ENCODE data around the gene SHF. TPM values are rescaled to one million over a fixed set of nuclear protein-coding genes. Genes with fewer than 3 reads are reported as not detected.

Gene SHF
- total RNA-seq, 1 experiment from 2014 or later: 21.7 TPM

- no peaks in the 10 kb centered on the region for H3K36me3 Mint-ChIP-seq (ENCODE audit: insufficient read depth in 1 of 3, low read depth in 3 of 3)
- WGBS (ENCODE audit: extremely low coverage, insufficient read length, low lambda C conversion rate): no CpG with 5 or more reads among the region's 11 CpGs
- H4K5ac ChIP-seq (ENCODE audit: insufficient read length, low read depth, low read length): no peak overlapping the region
- no peaks in the 10 kb centered on the region for H3K79me2 ChIP-seq (ENCODE audit: insufficient read depth, low read length)
- no peak overlapping the region for H3K27ac Mint-ChIP-seq
- no peak overlapping the region for H2BK12ac ChIP-seq (ENCODE audit: insufficient read length, low read depth, low read length)
- no peak overlapping the region for H3T11ph ChIP-seq (ENCODE audit: low read length)
- no peaks in the 10 kb centered on the region for H3K9me3 ChIP-seq (ENCODE audit: control insufficient read depth, low read depth, low read length)
- H3K4me1 Mint-ChIP-seq: peaks cover 2 to 4% of the 10 kb centered on the region in 2 experiments; a peak in 3 of 4 replicates
- no peak overlapping the region for H2AK5ac ChIP-seq (ENCODE audit: insufficient read length, low read length)
- no peak overlapping the region for H3K23ac ChIP-seq (ENCODE audit: insufficient read length, low read depth, low read length)
- H4K20me1 ChIP-seq (ENCODE audit: control insufficient read depth, insufficient read depth, insufficient read length): no peaks in the 10 kb centered on the region
- H3K27me3 Mint-ChIP-seq (ENCODE audit: low read depth): peaks cover 25% of the 10 kb centered on the region
- H3K27me3 ChIP-seq (ENCODE audit: insufficient read depth, low read length): no peaks in the 10 kb centered on the region; the same call in 1 of the 2 replicates
- H2BK5ac ChIP-seq (ENCODE audit: insufficient read length, low read length): no peak overlapping the region
- no peaks in the 10 kb centered on the region; the same call in 1 of the 2 replicates for H3K4me1 ChIP-seq (ENCODE audit: insufficient read depth, low read length)
- H3K9ac ChIP-seq (ENCODE audit: extremely low read depth, insufficient read length, low read length): no peak overlapping the region
- no peaks in the 10 kb centered on the region; a peak in 1 of 5 replicates for H3K9me3 Mint-ChIP-seq
- TF ChIP-seq, protein P1, sequence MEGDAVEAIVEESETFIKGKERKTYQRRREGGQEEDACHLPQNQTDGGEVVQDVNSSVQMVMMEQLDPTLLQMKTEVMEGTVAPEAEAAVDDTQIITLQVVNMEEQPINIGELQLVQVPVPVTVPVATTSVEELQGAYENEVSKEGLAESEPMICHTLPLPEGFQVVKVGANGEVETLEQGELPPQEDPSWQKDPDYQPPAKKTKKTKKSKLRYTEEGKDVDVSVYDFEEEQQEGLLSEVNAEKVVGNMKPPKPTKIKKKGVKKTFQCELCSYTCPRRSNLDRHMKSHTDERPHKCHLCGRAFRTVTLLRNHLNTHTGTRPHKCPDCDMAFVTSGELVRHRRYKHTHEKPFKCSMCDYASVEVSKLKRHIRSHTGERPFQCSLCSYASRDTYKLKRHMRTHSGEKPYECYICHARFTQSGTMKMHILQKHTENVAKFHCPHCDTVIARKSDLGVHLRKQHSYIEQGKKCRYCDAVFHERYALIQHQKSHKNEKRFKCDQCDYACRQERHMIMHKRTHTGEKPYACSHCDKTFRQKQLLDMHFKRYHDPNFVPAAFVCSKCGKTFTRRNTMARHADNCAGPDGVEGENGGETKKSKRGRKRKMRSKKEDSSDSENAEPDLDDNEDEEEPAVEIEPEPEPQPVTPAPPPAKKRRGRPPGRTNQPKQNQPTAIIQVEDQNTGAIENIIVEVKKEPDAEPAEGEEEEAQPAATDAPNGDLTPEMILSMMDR (conservative IDR thresholded peaks at IDR 0.05): no peak
- no peaks in the 10 kb centered on the region for H3K23me2 ChIP-seq (ENCODE audit: insufficient read length, low read depth, low read length, poor library complexity, severe bottlenecking)
- no peak overlapping the region for H3K14ac ChIP-seq (ENCODE audit: insufficient read depth, low read length)
- H2BK20ac ChIP-seq (ENCODE audit: low read depth, low read length, poor library complexity, severe bottlenecking): no peak overlapping the region
- H2BK120ac ChIP-seq (ENCODE audit: low read depth, low read length, poor library complexity, severe bottlenecking): no peak overlapping the region
- no peak overlapping the region for H4K8ac ChIP-seq (replicated peaks; ENCODE audit: insufficient read length, low read depth, low read length)
- no peak overlapping the region for H3K4me3 Mint-ChIP-seq
- H3K56ac ChIP-seq (ENCODE audit: insufficient read length, low read depth, low read length): no peak overlapping the region
- no peak overlapping the region for H4K91ac ChIP-seq (ENCODE audit: insufficient read length, low read depth, low read length)
- H3K27ac ChIP-seq (ENCODE audit: insufficient read length, low read depth, low read length): no peak overlapping the region
- H2BK15ac ChIP-seq (ENCODE audit: low read depth, low read length): no peak overlapping the region
- no peak overlapping the region for H3K4me2 ChIP-seq (ENCODE audit: insufficient read depth, insufficient read length, low read length)
- H3K4ac ChIP-seq (ENCODE audit: low read depth, low read length): no peak overlapping the region
- H3K79me1 ChIP-seq (ENCODE audit: insufficient read depth, low read depth, low read length, poor library complexity, severe bottlenecking): no peaks in the 10 kb centered on the region
- DNase-seq: no peak
- no peak overlapping the region for H2AFZ ChIP-seq (ENCODE audit: low read length)
- H3K18ac ChIP-seq (ENCODE audit: insufficient read length, low read depth, low read length): no peak overlapping the region
These were observed 43.8 kb downstream of the SHF start for GRCh38 chr15:45143946-45144345.
